Lower lobe of right lung (tissue), 2 donors: ENCODE results near the gene GCSAM. TPM values are rescaled to one million over a fixed set of nuclear protein-coding genes. Genes with fewer than 3 reads are reported as not detected.

Experiments used
- ATAC-seq, 2 donors: fragments of 200-7000 bp; cut with Tn5 transposase; one replicate each; pipeline ENCODE4 v1.9.1; 2020 to 2022; ENCODE audit warnings: mild to moderate bottlenecking in 2 of 2, moderate library complexity in 2 of 2
- DNase-seq: peaks from one replicate; pipeline ENCODE4 v3.0.0-alpha.2; 2020
- H3K27ac ChIP-seq: fragments of 200-600 bp; one replicate; pipeline ENCODE4 v1.8.0; 2022
- H3K27me3 ChIP-seq: fragments of 200-600 bp; one replicate; pipeline ENCODE4 v1.8.0; 2022; ENCODE audit warnings: low read depth
- H3K36me3 ChIP-seq: fragments of 200-600 bp; one replicate; pipeline ENCODE4 v1.8.0; 2022; ENCODE audit warnings: mild to moderate bottlenecking
- H3K4me1 ChIP-seq: fragments of 200-600 bp; one replicate; pipeline ENCODE4 v1.8.0; 2022
- H3K4me3 ChIP-seq: fragments of 200-600 bp; one replicate; pipeline ENCODE4 v1.8.0; 2022; ENCODE audit warnings: mild to moderate bottlenecking
- H3K9me3 ChIP-seq: fragments of 200-600 bp; one replicate; pipeline ENCODE4 v1.8.0; 2022
- CTCF ChIP-seq: fragments of 200-600 bp; IDR thresholded peaks from one replicate; pipeline ENCODE4 v1.8.0; 2022; ENCODE audit warnings: antibody characterized with exemption, mild to moderate bottlenecking
- intact Hi-C: fragments of 100-400 bp; cut with DNase I; formaldehyde crosslinking; loops from one replicate; pipeline ENCODE4 v1.11.0; 2022
- total RNA-seq: library from RNA; stranded (reverse); fragmentation: NEBNext Ultra II Directional; extraction: Animal tissue kit (Norgen Biotek cat#: 25700); gene quantifications from one replicate; pipeline ENCODE4 v1.2.1, GENCODE V29; 2021
- donor health status: DM: no; HTN: yes; CAD: no; lungs with severe emphysema.

Gene GCSAM
- total RNA-seq, 1 donor from 2014 or later: 1.5 TPM

GRCh38 chr3:112114576-112115160 is 18.4 kb downstream of the GCSAM start:
- peaks cover 9% of the 10 kb centered on the region for H3K36me3 ChIP-seq
- DNase-seq (no peak), ATAC-seq (no peak)
- H3K9me3 ChIP-seq: no peaks in the 10 kb centered on the region
- intact Hi-C loops: no loop called here
- peaks cover 2% of the 10 kb centered on the region for H3K4me1 ChIP-seq
- H3K27ac ChIP-seq: no peak overlapping the region
- H3K27me3 ChIP-seq: no peaks in the 10 kb centered on the region
- no peak overlapping the region for H3K4me3 ChIP-seq
- no peak for TF ChIP-seq CTCF

- no peaks in the 10 kb centered on the region for H3K9me3 ChIP-seq
- intact Hi-C loops: no loop called here
- peak; percentile 82 to 86 for ATAC-seq
- no peak overlapping the region for H3K4me3 ChIP-seq
- no peaks in the 10 kb centered on the region for H3K4me1 ChIP-seq
- H3K27me3 ChIP-seq: no peaks in the 10 kb centered on the region
- DNase-seq: no peak
- H3K36me3 ChIP-seq: peaks cover 9% of the 10 kb centered on the region
- TF ChIP-seq CTCF: peak; percentile 70
- no peak overlapping the region for H3K27ac ChIP-seq
These were observed 21.2 kb downstream of the GCSAM start for GRCh38 chr3:112111785-112112402.

- intact Hi-C loops: no loop called here
These were observed 23.7 kb downstream of the GCSAM start for GRCh38 chr3:112109322-112109721.

GRCh38 chr3:112104774-112105173 is 28.3 kb downstream of the GCSAM start:
- DNase-seq: no peak

More at GRCh38 chr3:112109322-112109721, 23.7 kb downstream of the GCSAM start:
- Histone ChIP-seq H3K4me1 (no peaks in the 10 kb centered on the region), H3K27ac (no peak overlapping the region), H3K36me3 (peaks cover 9% of the 10 kb centered on the region), H3K4me3 (no peak overlapping the region), H3K27me3 (no peaks in the 10 kb centered on the region), H3K9me3 (no peaks in the 10 kb centered on the region)
- TF ChIP-seq CTCF: no peak
- ATAC-seq (no peak), DNase-seq (no peak)

GRCh38 chr3:112101916-112102315 is 31.1 kb downstream of the GCSAM start:
- Histone ChIP-seq H3K4me1 (no peaks in the 10 kb centered on the region), H3K27me3 (no peaks in the 10 kb centered on the region), H3K9me3 (no peaks in the 10 kb centered on the region), H3K4me3 (no peak overlapping the region), H3K27ac (no peak overlapping the region), H3K36me3 (no peaks in the 10 kb centered on the region)
- TF ChIP-seq CTCF: no peak
- DNase-seq: no peak
- intact Hi-C loops: no loop called here
- no peak for ATAC-seq

More at GRCh38 chr3:112104774-112105173, 28.3 kb downstream of the GCSAM start:
- Histone ChIP-seq H3K9me3 (no peaks in the 10 kb centered on the region), H3K36me3 (no peaks in the 10 kb centered on the region), H3K27me3 (no peaks in the 10 kb centered on the region), H3K4me3 (no peak overlapping the region), H3K4me1 (no peaks in the 10 kb centered on the region), H3K27ac (no peak overlapping the region)
- ATAC-seq: no peak
- no peak for TF ChIP-seq CTCF
- intact Hi-C loops: no loop called here
